HG02885 (cell line): ENCODE measurements around the gene RBSN.

Experiments
- ATAC-seq: cut with Tn5 transposase; IDR thresholded peaks from one replicate; pipeline ENCODE4 v1.9.1; 2021; ENCODE audit warnings: mild to moderate bottlenecking; ENCODE audit not compliant: unreplicated experiment, poor library complexity

The RBSN gene

GRCh38 chr3:15029625-15030024 is 69.3 kb downstream of the RBSN start:
- no peak for ATAC-seq

GRCh38 chr3:15023719-15024118 is 75.2 kb downstream of the RBSN start:
- no peak for ATAC-seq

GRCh38 chr3:15023249-15023648 is 75.7 kb downstream of the RBSN start:
- ATAC-seq, result no peak
